Smooth muscle cell (in vitro differentiated cells): ENCODE data around the gene VCPKMT. TPM values are rescaled to one million over a fixed set of nuclear protein-coding genes. Genes with fewer than 3 reads are reported as not detected.

Source experiments
- DNase-seq: peaks from one replicate; lab custom pipeline; 2025; ENCODE audit not compliant: unreplicated experiment; lab: John Stamatoyannopoulos, UW
- H2AFZ ChIP-seq: fragments of 200-600 bp; sonication (generic); 2 replicates; pipeline ENCODE4 v1.6.0; 2016; ENCODE audit warnings: antibody characterized with exemption, low read depth, mild to moderate bottlenecking
- H3F3A ChIP-seq: fragments of 200-600 bp; sonication (generic); 2 replicates; pipeline ENCODE4 v1.6.0; 2017; ENCODE audit warnings: antibody characterized with exemption, low read depth
- H3K27ac ChIP-seq: fragments of 200-600 bp; sonication (generic); 2 replicates; pipeline ENCODE4 v1.5.1; 2016; ENCODE audit warnings: low read depth, mild to moderate bottlenecking
- H3K27me3 ChIP-seq: fragments of 200-600 bp; sonication (generic); 2 replicates; pipeline ENCODE4 v1.6.1; 2016; ENCODE audit warnings: low read depth, mild to moderate bottlenecking
- H3K36me3 ChIP-seq: fragments of 200-600 bp; sonication (generic); 2 replicates; pipeline ENCODE4 v1.5.1; 2016; ENCODE audit warnings: low read depth
- H3K4me1 ChIP-seq: fragments of 200-600 bp; sonication (generic); 2 replicates; pipeline ENCODE4 v1.5.1; 2016; ENCODE audit warnings: low read depth
- H3K4me2 ChIP-seq: fragments of 200-600 bp; sonication (generic); 2 replicates; pipeline ENCODE4 v1.6.0; 2016; ENCODE audit warnings: mild to moderate bottlenecking
- H3K4me3 ChIP-seq: fragments of 200-600 bp; sonication (generic); 2 replicates; pipeline ENCODE4 v1.5.1; 2016; ENCODE audit warnings: mild to moderate bottlenecking
- H3K79me2 ChIP-seq: fragments of 200-600 bp; sonication (generic); 2 replicates; pipeline ENCODE4 v1.6.0; 2016; ENCODE audit warnings: low read depth, mild to moderate bottlenecking
- H3K9ac ChIP-seq: fragments of 200-600 bp; sonication (generic); 2 replicates; pipeline ENCODE4 v1.6.0; 2016; ENCODE audit warnings: low read depth
- H3K9me3 ChIP-seq: fragments of 200-600 bp; sonication (generic); replicated peaks from 2 replicates; pipeline ENCODE4 v1.5.1; 2016; ENCODE audit warnings: low read depth
- H4K20me1 ChIP-seq: fragments of 200-600 bp; sonication (generic); 2 replicates; pipeline ENCODE4 v1.6.0; 2016; ENCODE audit warnings: low read depth
- WGBS: methylation state at CpG from one replicate; pipeline ENCODE4 v1.1.7; 2016; ENCODE audit warnings: low lambda C conversion rate; 5-methylcytosine and 5-hydroxymethylcytosine counted together
- polyA plus RNA-seq: library from polyadenylated mRNA; unstranded; fragments of >200 nt; fragmentation: Nextera tagmentation; extraction: Ambion mirVana; gene quantifications from 2 replicates; pipeline ENCODE4 v1.2.1, GENCODE V29; 2016
- small RNA-seq: library from RNA; depleted of rRNA; stranded (forward); fragments of <200 nt; gene quantifications from one replicate; pipeline ENCODE3, GENCODE V24; 2014
- total RNA-seq: library from RNA; depleted of rRNA; stranded (reverse); fragments of >200 nt; gene quantifications from 2 replicates; pipeline ENCODE4 v1.2.3, GENCODE V29; 2014
- TF ChIP-seq, protein P1 (sequence below): fragments of 200-600 bp; sonication (generic); IDR thresholded peaks from 2 replicates; pipeline ENCODE4 v1.5.1; 2017; ENCODE audit warnings: borderline replicate concordance, mild to moderate bottlenecking, antibody characterized with exemption; ENCODE audit not compliant: insufficient read depth, poor library complexity, severe bottlenecking

The VCPKMT gene
- total and polyA plus RNA-seq, 2 experiments from 2014 or later = 13.0 to 17.0 TPM

DNA sequence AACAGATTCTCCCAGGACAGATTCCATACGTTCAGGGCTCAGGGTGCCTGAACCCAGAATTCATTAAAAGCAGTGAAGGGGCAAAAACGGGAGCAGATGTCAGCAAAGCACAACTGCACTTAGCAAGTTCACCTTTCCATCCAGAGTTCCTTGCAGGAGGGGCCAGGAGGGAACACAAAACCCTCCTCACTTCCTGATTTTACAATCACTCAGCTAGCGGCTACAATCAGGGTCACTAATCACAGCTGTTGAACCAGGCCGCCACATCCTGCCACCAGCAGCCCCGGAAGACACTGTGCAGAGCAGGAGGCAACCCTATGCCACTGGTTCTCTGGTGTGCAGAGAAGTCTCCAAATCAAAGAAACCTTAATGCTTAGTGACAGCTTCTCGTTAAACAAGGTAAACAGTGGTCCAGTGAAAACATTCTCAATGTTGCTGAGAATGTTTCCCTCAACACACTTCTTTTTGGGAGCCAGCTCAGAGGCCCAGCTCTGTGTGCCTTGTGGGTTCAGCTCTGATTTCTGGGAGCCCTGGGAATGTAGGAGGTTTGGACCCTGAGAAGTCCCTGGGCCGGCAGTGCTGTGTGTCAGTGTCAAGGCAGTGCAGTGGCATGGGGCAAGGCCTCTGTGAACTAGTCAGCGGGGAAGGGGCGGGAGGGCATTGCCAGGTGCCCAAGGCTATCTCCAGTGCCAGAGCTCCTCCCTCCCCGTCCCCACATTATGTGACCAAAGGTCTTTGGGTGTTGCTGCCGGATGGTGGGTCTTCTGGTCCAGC is 54.5 kb downstream of the VCPKMT start:
- no peaks in the 10 kb centered on the region for H3K27me3 ChIP-seq
- no peaks in the 10 kb centered on the region for H3K79me2 ChIP-seq
- no peak overlapping the region for H2AFZ ChIP-seq
- TF ChIP-seq, protein P1, sequence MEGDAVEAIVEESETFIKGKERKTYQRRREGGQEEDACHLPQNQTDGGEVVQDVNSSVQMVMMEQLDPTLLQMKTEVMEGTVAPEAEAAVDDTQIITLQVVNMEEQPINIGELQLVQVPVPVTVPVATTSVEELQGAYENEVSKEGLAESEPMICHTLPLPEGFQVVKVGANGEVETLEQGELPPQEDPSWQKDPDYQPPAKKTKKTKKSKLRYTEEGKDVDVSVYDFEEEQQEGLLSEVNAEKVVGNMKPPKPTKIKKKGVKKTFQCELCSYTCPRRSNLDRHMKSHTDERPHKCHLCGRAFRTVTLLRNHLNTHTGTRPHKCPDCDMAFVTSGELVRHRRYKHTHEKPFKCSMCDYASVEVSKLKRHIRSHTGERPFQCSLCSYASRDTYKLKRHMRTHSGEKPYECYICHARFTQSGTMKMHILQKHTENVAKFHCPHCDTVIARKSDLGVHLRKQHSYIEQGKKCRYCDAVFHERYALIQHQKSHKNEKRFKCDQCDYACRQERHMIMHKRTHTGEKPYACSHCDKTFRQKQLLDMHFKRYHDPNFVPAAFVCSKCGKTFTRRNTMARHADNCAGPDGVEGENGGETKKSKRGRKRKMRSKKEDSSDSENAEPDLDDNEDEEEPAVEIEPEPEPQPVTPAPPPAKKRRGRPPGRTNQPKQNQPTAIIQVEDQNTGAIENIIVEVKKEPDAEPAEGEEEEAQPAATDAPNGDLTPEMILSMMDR = no peak
- no peak overlapping the region for H3K4me3 ChIP-seq
- 35% methylated on average over 11 of the region's 11 CpGs for WGBS
- no peaks in the 10 kb centered on the region for H4K20me1 ChIP-seq
- H3K27ac ChIP-seq = peak overlapping the region; percentile 97
- no peaks in the 10 kb centered on the region for H3K9me3 ChIP-seq
- H3K9ac ChIP-seq = peak overlapping the region; percentile 66
- peaks cover 31% of the 10 kb centered on the region for H3K4me1 ChIP-seq
- H3F3A ChIP-seq = peaks cover 30% of the 10 kb centered on the region
- peak overlapping the region; percentile 49 for H3K4me2 ChIP-seq
- DNase-seq = no peak
- H3K36me3 ChIP-seq = no peaks in the 10 kb centered on the region

DNA sequence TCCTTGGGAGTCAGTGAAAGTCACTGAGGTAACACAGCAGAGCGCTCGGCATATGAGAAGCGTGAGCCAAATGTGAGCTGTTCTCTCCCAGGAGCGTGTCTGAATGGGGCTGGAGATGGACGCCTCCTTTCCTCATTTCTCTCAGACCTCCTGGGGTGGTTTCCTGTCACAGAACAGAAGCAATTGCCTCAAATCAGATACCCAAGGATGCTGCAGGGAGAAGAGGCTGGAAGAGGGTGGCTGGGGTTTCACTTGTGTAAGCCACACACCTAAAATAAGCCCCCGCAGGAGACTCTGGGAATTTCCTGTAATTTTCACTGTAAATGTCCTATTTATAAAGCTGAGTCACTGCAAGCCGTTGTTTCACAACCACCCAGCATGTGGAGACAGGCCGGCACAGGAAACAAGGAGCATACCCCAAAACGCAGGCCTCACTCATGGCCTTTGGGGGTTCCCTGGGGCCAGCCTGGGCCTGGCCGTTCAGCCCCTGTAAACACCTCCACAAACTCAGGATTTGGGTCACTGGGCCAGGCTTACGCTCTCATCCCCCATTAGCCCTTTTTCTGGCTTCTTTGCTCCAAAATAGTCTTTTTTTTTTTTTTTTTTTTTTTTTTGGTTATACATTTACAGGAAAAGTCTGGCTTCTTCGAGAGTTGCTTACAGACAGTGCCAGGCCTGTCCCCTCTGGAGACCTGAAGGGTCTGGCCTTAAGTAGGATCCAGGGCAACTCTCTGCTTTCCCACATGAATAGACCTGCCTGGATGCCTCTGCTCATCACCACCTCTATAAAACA is 55.3 kb downstream of the VCPKMT start:
- no peak overlapping the region for H3K4me3 ChIP-seq
- H3K9ac ChIP-seq = peak overlapping the region; percentile 66
- WGBS = 18% methylated on average over 12 of the region's 12 CpGs
- H3K4me1 ChIP-seq = peaks cover 31% of the 10 kb centered on the region
- H3K9me3 ChIP-seq = no peaks in the 10 kb centered on the region
- H2AFZ ChIP-seq = no peak overlapping the region
- peak overlapping the region; percentile 49 for H3K4me2 ChIP-seq
- H4K20me1 ChIP-seq = no peaks in the 10 kb centered on the region
- peak overlapping the region; percentile 97 for H3K27ac ChIP-seq
- no peaks in the 10 kb centered on the region for H3K27me3 ChIP-seq
- DNase-seq = peak; percentile 30
- H3F3A ChIP-seq = peaks cover 30% of the 10 kb centered on the region
- TF ChIP-seq, protein P1 = no peak
- H3K79me2 ChIP-seq = no peaks in the 10 kb centered on the region
- no peaks in the 10 kb centered on the region for H3K36me3 ChIP-seq

DNA sequence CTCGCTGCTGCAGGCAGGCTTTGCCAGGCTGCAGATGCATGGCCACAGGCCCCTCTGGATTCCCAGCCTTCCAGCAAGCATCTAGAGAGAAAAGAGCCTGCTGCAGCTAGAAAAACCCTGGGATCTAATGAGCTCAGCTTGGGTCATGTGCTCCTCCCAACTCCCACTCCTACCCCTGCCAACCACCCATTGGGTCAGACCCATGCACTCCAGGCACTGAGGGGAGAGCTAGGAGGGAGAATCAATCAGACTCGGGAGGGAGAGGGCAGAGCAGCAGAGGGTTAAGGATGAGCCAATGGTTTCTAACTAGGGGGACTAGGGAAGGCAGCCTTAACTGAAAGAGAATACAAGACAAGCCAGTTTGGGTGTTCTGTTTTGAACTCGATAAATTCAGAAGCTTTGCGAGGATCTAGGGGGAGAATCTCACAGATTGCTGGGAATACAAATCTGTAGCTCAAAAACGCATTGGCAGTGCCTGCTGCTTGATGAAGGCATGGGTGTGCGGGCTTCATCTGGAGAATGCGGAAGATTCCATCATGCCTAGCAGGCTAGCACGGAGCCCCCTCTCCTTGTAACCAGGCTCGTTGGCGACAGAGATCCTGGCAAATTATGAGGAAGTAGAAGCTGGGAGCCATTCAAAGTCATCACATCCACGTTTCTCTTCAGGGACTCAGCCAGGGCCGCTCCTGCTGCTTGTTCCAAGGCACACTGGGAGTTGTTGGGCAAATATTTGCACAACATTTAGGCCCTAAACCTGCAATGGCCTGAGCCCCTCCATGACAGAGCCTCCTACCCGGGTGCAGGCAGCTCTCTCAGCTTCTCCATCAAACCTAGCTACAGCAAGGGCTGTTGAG is 56.4 kb downstream of the VCPKMT start:
- Histone ChIP-seq H3K79me2 (no peaks in the 10 kb centered on the region), H2AFZ (no peak overlapping the region)

More for the DNA sequence above, 56.4 kb downstream of the VCPKMT start:
- no peaks in the 10 kb centered on the region for H3K9me3 ChIP-seq
- no peaks in the 10 kb centered on the region for H4K20me1 ChIP-seq
- WGBS = 84% methylated on average over 13 of the region's 13 CpGs
- H3F3A ChIP-seq = peaks cover 30% of the 10 kb centered on the region
- no peaks in the 10 kb centered on the region for H3K36me3 ChIP-seq
- peak overlapping the region; percentile 53 for H3K9ac ChIP-seq
- H3K4me3 ChIP-seq = no peak overlapping the region
- DNase-seq = no peak
- H3K27ac ChIP-seq = peak overlapping the region; percentile 97
- peak overlapping the region; percentile 49 for H3K4me2 ChIP-seq
- H3K4me1 ChIP-seq = peaks cover 31% of the 10 kb centered on the region
- no peaks in the 10 kb centered on the region for H3K27me3 ChIP-seq
- TF ChIP-seq, protein P1 = no peak

Small RNA genes lying within 50 kb of the gene (small RNA-seq; reads per million reads assigned to genes)
- gene RF00019 = not detected

Other genes with a start within 250 kb of the VCPKMT start
- gene ARF6, start 223.5 kb downstream of the VCPKMT start, total RNA-seq = 64.8 and 68.7 TPM in 2 replicates
- gene ARF6, start 223.5 kb downstream of the VCPKMT start, polyA plus RNA-seq = 59.8 and 73.6 TPM in 2 replicates
- gene SOS2, start 115.0 kb upstream of the VCPKMT start, total RNA-seq = 37.5 and 42.7 TPM in 2 replicates
- gene SOS2, start 115.0 kb upstream of the VCPKMT start, polyA plus RNA-seq = 11.8 and 16.0 TPM in 2 replicates
- 3.5 and 4.2 TPM in 2 replicates for gene L2HGDH, start 195.7 kb upstream of the VCPKMT start, total RNA-seq
- gene L2HGDH, start 195.7 kb upstream of the VCPKMT start, polyA plus RNA-seq = 3.0 and 4.6 TPM in 2 replicates
- gene DMAC2L, start 195.8 kb upstream of the VCPKMT start, total RNA-seq = 1.6 and 14.5 TPM in 2 replicates
- 5.7 and 8.5 TPM in 2 replicates for gene DMAC2L, start 195.8 kb upstream of the VCPKMT start, polyA plus RNA-seq